HG03196 (cell line): ENCODE measurements around the gene HMOX1.
"Not testable (repeated sequence)": the region's sequence is repeated elsewhere in the genome, so short reads cannot be mapped to it uniquely, and the experiment has no call there.

ENCODE experiments used
- ATAC-seq: cut with Tn5 transposase; IDR thresholded peaks from one replicate; pipeline ENCODE4 v1.9.1; 2021; ENCODE audit not compliant: unreplicated experiment

Gene HMOX1

DNA sequence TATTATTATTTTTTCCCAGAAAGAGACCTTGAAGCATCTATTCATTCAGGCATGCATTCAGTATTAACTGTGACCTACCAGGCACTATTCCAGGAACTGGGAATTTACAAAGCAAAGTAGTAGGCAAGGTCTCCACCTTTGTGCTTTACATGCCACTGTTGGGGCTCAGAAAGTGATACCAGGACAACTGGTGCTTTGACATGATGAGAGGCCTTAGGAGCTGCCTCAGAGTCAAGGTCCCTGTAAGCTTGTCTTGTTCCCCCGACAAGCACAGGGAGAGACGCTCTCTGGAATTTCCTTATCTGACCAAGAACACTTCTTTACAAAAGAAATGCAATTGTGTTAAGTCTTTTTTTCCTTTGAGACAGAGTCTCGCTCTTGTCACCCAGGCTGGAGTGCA is 2.3 kb upstream of the HMOX1 start:
- no peak for ATAC-seq

DNA sequence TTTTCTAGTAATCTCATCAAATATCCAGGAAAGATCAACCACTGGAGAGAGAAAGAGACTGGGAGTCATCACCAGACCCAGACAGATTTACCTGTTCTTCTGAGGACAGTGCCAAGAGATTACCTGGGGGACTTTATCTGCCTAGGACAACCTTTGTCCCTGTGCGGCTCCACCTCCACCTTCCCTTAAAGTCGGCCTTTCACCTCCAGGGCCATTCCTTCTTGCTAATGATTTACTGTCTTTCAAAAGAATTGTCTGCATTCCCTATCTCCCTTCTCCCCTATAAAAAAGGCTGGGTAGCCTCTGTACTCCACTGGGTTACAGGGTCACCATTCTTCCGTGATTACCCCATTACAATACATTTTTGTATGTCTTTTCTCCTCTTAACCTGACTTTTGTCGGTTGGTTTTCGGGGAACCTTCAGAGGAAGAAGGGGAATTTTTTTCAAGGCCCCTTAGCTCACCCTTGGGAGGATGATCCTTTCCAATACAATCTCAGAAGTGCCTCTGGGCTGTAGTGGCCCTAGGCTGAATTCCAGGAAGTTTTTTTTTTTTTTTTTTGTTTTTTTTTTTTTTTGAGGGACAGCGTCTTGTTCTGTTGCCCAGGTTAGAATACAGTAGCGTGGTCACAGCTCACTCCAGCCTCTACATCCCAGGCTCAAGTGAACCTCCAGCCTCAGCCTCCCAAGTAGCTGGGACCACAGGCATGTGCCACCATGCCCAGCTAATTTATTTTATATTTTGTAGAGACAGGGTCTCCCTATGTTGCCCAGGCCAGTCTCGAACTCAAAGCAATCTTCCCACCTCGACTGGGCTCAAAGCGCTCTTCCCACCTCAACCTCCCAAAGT is 1.5 kb upstream of the HMOX1 start:
- ATAC-seq: no peak

DNA sequence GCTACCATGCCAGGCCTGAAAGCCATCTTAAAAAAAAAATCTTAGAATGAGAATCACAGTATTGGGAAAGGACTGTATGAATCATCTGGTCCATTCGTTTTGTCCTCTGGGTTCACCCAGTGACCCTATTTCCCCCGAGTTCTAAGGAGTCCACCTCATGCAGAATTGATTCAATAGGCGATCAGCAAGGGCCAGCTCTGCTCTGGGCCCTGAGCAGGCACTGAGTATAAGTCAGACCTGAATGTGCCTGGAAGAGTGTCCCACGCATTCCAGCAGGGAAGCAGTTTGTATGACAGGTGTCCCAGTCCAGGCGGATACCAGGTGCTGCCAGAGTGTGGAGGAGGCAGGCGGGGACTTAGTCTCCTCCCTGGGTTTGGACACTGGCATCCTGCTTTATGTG is 883 bp upstream of the HMOX1 start:
- ATAC-seq: no peak

DNA sequence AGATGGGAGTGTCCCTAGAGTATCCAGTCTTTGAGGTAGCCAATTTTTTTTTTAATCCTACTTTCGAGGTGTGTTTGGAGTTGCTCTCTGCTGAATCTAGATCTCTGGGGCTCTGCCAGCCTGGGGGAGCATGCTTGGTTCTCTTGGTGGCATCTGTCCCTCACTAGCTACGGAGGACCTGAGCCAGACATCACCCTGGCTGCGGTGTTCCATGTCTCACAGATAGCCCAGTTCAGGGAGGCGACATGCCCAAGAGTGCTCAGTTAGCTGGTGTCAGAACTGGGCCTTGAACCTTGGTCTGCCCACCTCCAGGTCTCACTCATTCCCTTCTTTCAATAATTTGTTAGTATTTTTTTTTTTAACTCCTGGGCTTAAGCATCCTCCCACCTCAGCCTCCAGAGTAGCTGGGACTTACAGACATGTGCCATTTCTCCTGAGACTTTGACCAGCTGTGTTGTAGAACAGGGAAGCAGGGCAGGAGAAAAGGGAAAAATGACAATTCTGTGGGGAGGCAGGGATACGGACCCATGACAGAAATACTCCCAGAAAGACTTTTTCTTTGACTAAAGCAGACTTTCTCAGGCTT is 621 bp downstream of the HMOX1 start:
- ATAC-seq: no peak

DNA sequence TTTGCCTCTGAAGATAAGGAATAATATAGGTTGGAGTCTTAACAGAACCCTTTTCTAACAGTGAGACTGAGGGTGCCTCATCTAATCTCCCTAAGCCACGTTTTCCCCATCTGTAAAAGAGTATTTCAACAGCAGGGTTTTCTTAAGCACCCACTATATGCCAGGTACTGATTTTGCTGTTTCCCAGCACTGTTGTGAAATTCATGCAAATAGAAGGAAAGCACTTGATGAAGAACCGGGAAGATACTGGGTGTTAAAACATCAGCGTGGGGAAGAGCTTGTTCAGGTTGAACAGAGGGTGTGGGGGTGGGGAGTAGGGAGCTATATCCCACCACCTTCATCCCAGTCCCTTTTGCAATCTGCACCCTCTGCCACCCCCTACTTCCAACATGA is 2.8 kb downstream of the HMOX1 start:
- no peak for ATAC-seq

DNA sequence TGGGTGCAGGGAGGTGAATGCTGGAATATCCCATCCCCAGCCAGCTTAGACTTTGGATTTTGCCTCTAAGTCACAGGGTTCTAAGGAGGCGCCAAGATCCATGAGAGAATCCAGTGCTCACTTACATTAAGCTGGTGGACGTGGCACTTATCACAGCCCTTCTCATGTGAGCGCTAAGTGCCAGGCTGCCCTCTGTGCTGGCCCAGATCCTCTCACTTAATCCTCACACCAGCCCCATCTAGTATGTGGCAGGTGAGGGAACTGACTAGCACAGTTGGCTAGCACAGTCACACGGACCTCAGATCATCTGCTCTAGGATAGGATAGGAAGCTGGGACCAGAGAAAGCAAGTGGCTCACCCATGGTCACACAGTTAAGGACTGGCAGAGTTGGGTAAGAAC is 3.6 kb downstream of the HMOX1 start:
- ATAC-seq: no peak

DNA sequence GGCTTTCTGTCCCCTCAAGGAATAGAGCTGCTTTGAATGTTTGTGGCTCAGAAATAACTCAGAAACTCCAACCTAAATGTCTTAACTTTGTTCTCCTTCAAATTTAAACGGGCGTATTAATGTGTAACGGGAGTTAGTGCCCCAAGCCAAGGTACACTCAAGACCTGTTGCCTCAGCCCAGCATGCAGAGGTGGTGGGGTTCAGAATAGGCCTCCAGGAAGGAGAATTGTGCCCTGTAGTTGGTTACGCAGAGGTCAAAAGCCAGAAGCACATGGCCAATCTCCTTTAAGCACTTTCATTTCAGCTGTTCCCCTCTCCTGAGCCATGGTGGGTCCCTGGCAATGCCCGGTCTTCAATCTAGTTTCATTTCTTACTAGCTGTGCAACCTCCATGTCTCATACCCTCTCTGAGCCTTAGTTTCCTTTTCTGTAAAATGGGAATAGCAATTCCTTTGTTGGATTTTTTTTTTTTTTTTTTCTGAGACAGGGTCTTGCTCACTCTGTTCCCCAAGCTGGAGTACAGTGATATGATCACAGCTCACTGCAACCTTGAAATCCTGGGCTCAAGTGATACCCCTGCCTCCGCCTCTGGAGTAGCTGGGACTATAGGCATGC is 4.2 kb downstream of the HMOX1 start:
- no peak for ATAC-seq

DNA sequence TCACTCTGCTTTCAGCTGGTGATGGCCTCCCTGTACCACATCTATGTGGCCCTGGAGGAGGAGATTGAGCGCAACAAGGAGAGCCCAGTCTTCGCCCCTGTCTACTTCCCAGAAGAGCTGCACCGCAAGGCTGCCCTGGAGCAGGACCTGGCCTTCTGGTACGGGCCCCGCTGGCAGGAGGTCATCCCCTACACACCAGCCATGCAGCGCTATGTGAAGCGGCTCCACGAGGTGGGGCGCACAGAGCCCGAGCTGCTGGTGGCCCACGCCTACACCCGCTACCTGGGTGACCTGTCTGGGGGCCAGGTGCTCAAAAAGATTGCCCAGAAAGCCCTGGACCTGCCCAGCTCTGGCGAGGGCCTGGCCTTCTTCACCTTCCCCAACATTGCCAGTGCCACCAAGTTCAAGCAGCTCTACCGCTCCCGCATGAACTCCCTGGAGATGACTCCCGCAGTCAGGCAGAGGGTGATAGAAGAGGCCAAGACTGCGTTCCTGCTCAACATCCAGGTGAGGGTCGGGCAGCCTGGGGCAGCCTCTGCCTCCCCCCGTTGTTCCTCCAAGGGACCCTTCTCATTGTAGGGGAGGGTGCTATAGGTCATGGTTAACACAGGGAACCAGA is 5.9 kb downstream of the HMOX1 start:
- no peak for ATAC-seq

DNA sequence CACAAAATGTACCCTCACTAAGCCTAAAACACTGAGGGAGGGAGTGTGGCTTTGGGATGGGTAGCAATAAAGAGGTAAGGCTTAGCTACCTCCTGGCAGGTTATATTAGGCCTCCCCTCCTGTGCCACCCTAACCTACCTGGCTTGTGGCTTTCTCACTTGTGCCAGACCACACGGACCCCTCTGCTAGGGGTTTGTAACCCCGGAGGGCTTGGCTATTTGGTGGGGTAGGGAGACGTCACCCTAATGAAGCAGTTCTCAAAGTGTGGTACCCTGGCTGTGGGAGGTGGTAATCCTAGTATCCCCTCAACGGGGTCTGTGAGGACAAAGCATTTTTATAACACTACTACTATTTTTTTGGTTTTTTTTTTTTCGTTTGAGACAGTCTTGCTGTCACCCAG is 10.0 kb downstream of the HMOX1 start:
- no peak for ATAC-seq

DNA sequence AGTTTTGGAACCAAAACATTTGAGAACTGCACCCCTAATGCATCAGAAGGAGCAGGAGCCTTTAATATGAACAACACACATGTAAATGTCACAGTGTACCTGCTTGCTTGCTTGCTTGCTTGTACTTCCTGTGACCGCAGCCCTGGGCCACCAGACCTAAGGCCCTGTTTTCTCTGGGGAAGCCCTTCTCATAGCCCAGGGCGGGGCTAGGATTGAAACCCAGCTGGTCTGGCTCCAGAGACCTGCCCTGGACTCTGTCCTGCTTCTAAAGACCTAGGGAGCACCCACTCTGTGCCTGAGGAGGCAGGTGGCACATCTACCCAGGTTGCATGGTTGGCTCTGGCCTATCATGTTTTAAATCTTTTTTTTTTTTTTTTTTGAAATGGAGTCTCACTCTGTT is 11.5 kb downstream of the HMOX1 start:
- ATAC-seq: no peak

DNA sequence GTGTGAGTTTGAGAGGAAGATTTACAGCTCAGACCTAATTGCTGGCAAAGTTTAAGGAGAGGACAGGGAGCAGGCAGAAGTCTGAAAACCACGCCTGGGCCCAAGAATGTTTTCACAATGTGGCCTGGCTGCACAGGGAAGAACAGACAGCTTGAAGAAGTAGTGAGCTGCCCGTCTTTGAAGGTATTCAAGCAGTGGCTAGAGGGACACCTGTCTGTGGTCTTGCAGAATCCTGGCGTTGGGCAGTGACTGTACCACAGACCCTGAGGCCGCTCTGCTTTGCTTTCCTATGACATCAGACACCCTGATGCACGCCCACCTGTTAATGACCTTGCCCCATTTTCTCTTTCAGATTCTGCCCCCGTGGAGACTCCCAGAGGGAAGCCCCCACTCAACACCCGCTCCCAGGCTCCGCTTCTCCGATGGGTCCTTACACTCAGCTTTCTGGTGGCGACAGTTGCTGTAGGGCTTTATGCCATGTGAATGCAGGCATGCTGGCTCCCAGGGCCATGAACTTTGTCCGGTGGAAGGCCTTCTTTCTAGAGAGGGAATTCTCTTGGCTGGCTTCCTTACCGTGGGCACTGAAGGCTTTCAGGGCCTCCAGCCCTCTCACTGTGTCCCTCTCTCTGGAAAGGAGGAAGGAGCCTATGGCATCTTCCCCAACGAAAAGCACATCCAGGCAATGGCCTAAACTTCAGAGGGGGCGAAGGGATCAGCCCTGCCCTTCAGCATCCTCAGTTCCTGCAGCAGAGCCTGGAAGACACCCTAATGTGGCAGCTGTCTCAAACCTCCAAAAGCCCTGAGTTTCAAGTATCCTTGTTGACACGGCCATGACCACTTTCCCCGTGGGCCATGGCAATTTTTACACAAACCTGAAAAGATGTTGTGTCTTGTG is 12.5 kb downstream of the HMOX1 start:
- no peak for ATAC-seq

DNA sequence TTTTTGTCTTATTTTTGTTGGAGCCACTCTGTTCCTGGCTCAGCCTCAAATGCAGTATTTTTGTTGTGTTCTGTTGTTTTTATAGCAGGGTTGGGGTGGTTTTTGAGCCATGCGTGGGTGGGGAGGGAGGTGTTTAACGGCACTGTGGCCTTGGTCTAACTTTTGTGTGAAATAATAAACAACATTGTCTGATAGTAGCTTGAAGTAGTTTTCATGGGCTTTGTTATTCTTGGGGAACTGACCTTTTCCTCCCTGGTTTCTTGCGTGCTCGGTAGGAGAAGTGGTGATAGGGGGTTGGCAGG is 13.1 kb downstream of the HMOX1 start:
- ATAC-seq: no peak

DNA sequence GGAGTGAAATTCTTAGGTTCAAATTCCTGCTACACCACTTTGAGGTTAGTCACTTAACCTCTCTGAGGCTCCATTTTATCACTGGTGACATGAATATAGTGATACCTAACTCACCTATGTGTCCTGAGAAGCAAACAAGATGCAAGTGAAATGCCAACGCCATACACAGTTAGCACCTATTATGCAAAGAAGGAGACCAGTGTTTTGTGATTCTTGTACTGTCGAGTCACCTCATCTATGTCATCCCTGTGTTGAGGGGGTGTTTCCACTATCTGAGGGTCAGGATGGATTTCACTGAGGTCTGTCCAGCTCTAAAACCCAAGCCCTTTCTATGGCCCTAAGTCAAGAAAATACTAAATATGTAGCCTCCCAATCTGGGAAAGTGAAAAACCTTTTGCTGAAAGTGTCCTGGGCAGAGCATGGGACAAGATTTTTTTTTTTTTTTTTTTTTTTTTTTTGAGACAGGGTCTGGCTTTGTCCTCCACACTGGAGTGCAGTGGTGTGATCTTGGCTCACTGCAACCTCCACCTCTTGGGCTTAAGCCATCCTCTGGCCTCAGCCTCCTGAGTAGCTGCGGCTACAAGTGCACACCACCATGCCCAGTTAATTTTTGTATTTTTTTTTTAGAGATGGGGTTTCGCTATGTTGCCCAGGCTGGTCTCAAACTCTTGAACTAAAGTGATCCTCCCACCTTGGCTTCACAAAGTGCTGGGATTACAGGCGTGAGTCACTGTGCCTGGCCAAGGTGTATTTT is 14.1 kb downstream of the HMOX1 start:
- no peak for ATAC-seq

DNA sequence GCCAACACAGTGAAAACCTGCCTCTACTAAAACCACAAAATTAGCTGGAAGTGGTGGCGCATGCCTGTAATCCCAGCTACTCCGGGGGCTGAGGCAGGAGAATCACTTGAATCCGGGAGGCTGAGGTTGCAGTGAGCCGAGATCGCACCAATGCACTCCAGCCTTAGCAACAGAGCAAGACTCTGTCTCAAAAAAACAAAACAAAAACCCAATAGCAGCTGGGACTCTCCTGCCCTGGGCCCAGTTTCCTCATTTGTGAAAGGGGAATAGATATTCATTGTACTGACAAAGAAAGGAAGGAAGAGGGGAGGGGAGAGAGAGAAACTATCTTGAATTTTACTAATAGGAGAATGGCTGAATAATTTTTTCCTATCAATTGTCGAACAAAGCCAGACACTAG is 15.7 kb downstream of the HMOX1 start:
- ATAC-seq: not testable (repeated sequence)

DNA sequence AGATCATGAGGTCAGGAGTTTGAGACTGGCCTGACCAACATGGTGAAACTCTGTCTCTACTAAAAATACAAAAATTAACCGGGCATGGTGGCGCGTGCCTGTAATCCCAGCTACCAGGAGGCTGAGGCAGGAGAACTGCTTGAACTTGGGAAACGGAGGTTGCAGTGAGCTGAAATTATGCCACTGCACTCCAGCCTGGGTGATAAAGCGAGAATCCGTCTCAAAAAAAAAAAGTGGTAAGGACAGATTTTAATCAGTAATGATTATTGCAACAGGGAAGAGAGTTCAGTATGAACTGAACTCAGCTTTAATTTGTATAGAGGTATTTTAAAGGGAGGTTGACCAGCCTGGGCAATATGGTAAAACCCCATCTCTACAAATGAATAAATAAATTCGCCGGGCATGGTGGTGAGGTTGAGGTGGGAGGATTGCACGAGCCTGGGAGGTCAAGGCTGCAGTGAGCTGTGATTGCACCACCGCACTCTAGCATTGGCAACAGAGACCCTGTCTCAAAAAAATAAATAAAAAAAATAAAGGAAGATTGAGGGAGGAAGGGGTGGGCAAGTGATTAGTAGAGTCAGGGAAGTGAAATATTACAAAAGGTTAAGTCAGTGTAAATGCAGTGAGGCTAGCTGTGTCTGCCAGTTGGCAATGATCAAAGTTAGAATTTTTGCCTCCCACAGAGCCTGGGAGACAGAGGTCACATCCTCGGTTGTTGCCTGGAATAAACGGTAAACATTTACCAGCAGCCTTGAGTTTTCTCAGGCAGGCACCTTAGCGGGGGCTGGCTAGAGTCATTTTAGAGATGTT is 16.4 kb downstream of the HMOX1 start:
- ATAC-seq: no peak

DNA sequence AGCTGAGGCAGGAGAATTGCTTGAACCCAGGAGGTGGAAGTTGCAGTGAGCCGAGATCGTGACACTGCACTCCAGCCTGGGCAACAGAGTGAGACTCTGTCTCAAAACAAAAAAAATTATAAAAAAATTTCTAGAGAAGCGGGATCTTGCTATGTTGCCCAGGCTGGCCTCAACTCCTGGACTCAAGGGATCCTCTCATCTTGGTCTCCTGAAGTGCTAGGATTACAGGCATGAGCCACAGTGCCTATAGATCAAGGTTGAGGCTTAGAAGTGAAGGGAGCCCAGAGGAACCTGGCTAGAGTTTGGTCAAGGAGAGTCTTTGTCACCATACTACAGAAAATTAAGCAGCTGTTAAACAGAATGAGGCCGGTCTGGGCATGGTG is 17.7 kb downstream of the HMOX1 start:
- no peak for ATAC-seq

DNA sequence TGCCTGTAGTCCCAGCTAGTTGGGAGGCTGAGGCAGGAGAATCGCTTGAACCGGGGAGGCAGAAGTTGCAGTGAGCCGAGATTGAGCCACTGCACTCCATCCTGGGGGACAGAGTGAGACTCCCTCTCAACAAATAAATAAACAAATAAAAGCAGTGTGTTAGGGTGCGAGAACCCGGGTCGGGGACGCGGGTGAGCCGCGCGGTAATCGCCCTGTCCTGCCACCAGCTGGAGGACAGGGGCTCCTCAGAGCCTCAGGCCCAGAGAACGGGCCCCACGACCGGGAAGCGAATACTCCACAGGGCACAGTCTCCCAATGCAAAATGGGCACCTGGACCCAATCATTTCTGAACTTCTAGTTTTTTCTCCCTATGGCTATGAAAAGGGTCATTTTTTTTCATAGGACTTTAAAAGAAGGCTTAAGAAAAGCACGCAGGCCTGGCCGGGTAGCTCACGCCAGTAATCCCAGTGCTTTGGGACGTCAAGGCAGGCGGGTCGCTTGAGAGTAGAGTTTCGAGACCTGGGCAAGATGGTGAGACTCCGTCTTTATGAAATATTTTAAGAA is 18.3 kb downstream of the HMOX1 start:
- ATAC-seq: no peak

DNA sequence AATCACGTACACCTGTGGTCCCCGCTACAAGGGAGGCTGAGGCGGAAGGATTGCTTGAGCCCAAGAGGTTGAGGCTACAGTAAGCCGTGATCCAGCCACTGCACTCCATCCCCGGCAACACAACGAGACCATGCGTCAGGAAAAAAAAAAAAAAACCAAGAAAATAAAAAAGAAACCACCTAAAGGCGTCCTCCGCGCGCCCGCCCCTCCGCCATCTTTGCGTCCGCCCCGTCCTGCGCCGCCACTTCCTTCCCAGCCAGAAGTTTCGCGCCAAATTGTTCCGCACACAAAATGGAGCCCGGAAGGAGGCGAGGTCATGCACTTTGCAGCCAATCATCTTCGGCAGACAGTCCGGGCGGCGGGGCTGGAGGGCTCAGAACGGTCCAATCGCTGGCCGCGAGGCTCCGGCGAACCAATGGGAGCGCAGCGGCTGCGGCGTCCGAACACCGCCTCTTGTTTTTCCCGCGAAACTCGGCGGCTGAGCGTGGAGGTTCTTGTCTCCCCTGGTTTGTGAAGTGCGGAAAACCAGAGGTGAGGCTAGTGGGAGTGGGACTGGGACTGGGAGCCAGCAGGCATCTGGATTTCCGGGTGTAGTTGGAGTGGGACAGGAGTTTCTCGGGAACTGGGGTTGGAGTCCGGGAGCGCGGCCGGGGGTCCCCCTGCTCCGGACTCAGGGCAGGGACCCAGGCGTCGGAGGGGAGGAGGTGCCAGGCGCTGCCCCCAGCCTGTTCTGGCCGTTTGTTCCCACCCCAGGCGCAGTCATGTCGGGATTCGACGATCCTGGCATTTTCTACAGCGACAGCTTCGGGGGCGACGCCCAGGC is 19.0 kb downstream of the HMOX1 start, which contains the start of gene MCM5:
TSS of gene MCM5 (plus strand) at position 463 of the 823 bp plus-strand sequence. CDS start at position 762, 299 bp downstream.
- ATAC-seq: peak; percentile 84

DNA sequence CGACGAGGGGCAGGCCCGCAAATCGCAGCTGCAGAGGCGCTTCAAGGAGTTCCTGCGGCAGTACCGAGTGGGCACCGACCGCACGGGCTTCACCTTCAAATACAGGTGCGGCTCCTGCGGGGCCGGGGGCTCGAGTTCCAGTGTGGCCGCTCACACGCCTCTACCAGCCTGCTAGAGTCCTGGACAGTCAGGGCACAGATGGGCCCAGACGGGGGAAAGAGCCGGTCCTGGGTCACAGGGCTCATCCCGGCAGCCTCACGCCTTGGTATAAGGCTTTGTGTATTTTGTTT is 19.6 kb downstream of the HMOX1 start:
- ATAC-seq: no peak
